ENCODE data around the gene MAP2K4.

The MAP2K4 gene

DNA sequence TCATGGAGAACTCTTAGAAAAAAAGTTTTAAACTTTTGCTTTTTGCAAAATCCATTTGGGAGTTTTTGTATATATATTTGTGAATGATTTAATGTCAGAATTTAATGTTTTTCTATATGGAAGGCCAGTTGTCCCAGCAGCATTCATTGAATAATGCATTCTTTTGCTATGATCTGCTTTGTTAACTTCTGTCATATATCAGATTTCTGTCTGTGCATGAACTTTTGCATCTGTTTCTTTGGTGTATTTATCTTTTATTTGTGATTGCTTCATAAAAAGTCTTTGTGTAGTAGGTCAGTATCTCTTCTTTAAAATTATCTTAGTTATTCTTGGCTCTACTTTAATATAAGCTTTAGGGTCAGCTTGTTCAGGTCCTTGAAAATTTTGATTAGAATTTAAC is 84.2 kb downstream of the MAP2K4 start:
- H3K27ac ChIP-seq, result no peak overlapping the region
- TF ChIP-seq, protein P1, sequence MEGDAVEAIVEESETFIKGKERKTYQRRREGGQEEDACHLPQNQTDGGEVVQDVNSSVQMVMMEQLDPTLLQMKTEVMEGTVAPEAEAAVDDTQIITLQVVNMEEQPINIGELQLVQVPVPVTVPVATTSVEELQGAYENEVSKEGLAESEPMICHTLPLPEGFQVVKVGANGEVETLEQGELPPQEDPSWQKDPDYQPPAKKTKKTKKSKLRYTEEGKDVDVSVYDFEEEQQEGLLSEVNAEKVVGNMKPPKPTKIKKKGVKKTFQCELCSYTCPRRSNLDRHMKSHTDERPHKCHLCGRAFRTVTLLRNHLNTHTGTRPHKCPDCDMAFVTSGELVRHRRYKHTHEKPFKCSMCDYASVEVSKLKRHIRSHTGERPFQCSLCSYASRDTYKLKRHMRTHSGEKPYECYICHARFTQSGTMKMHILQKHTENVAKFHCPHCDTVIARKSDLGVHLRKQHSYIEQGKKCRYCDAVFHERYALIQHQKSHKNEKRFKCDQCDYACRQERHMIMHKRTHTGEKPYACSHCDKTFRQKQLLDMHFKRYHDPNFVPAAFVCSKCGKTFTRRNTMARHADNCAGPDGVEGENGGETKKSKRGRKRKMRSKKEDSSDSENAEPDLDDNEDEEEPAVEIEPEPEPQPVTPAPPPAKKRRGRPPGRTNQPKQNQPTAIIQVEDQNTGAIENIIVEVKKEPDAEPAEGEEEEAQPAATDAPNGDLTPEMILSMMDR (conservative IDR thresholded peaks at IDR 0.05), result no peak
- TF ChIP-seq ZFX (IDR thresholded peaks at IDR 0.05), result no peak

DNA sequence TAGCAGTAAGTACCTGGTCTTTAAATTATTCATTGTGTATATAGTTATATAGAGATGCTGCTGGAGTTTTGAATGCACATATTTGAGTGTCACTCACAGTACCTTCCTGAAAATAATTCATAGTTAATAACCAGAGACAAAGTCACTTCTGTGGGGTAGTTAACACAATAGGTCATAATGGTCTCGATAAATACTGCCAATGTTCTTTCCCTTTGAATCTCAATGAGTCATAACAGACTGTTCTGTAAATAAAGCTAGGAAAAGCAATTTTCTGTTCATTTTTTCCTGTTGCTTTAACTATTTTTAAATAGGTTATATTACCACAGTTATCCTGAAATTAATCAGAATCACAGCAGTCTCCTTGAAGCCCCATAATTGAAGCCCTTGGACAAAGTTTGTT is 87.2 kb downstream of the MAP2K4 start:
- TF ChIP-seq ZFX (IDR thresholded peaks at IDR 0.05), result no peak
- TF ChIP-seq, protein P1 (conservative IDR thresholded peaks at IDR 0.05), result no peak
- no peak overlapping the region for H3K27ac ChIP-seq

DNA sequence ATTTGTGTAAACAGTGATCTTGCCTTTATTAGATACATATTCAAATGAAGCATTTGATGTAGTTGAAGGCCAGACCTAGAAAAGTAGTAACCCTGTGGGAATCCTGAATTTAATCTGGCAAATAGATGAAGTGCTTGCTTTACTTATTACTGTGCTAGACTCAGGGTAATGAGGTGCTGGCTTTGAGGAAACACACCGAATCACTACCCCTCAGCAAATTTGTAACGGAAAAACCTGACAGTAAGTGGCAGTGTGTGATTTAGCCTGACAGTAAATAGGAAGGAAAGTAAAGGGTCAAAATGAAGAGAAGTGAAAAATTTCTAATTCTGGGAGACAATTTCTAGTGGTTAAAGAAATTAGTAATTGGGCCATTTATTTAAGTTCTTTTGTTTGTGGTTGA is 90.2 kb downstream of the MAP2K4 start:
- TF ChIP-seq, protein P1 (conservative IDR thresholded peaks at IDR 0.05), result no peak
- no peak for TF ChIP-seq ZFX (IDR thresholded peaks at IDR 0.05)
- no peak overlapping the region for H3K27ac ChIP-seq

GRCh38 chr17:12113156-12113555 is 92.5 kb downstream of the MAP2K4 start:
- TF ChIP-seq, protein P1 (conservative IDR thresholded peaks at IDR 0.05), result no peak
- TF ChIP-seq ZFX (IDR thresholded peaks at IDR 0.05), result no peak
- H3K27ac ChIP-seq, result no peak overlapping the region

GRCh38 chr17:12114686-12115418 is 94.2 kb downstream of the MAP2K4 start:
- TF ChIP-seq, protein P1 (conservative IDR thresholded peaks at IDR 0.05), result no peak
- no peak for TF ChIP-seq ZFX (IDR thresholded peaks at IDR 0.05)
- no peak overlapping the region for H3K27ac ChIP-seq

- no peak overlapping the region for H3K27ac ChIP-seq
- no peak for TF ChIP-seq ZFX (IDR thresholded peaks at IDR 0.05)
- TF ChIP-seq, protein P1 (conservative IDR thresholded peaks at IDR 0.05), result no peak
Observed at GRCh38 chr17:12116143-12116542, 95.5 kb downstream of the MAP2K4 start.

- no peak overlapping the region for H3K27ac ChIP-seq
- TF ChIP-seq, protein P1 (conservative IDR thresholded peaks at IDR 0.05), result no peak
- TF ChIP-seq ZFX (IDR thresholded peaks at IDR 0.05), result no peak
Observed at GRCh38 chr17:12118617-12119016, 97.9 kb downstream of the MAP2K4 start.
